GM21576 (cell line): ENCODE results near the gene EIF4G1.
"Not testable (repeated sequence)": the region's sequence is repeated elsewhere in the genome, so short reads cannot be mapped to it uniquely, and the experiment has no call there.

Source experiments
- ATAC-seq: cut with Tn5 transposase; IDR thresholded peaks from one replicate; pipeline ENCODE4 v1.9.1; 2021; ENCODE audit warnings: mild to moderate bottlenecking, moderate library complexity; ENCODE audit not compliant: unreplicated experiment

Gene EIF4G1

DNA sequence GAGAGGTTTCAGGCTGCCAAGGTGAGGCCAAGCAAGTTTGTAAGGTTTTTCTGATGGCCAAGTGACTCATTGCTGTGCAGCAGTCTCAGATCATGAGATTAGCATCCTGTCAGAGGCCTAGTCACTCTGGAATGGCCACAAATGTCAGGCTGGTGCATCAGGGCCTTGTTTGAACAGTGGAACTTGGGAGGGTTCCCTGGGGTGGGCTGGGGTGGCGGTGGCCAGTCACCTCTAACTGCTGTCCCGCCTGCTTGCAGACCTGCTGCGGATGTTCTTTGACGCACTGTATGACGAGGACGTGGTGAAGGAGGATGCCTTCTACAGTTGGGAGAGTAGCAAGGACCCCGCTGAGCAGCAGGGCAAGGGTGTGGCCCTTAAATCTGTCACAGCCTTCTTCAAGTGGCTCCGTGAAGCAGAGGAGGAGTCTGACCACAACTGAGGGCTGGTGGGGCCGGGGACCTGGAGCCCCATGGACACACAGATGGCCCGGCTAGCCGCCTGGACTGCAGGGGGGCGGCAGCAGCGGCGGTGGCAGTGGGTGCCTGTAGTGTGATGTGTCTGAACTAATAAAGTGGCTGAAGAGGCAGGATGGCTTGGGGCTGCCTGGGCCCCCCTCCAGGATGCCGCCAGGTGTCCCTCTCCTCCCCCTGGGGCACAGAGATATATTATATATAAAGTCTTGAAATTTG lies 20.2 kb downstream of the EIF4G1 start:
- ATAC-seq: no peak

- peak; percentile 4 for ATAC-seq
Measured at GRCh38 chr3:184335291-184335660, 20.9 kb downstream of the EIF4G1 start.

GRCh38 chr3:184335661-184336546 lies 21.5 kb downstream of the EIF4G1 start:
- ATAC-seq: peak; percentile 73

DNA sequence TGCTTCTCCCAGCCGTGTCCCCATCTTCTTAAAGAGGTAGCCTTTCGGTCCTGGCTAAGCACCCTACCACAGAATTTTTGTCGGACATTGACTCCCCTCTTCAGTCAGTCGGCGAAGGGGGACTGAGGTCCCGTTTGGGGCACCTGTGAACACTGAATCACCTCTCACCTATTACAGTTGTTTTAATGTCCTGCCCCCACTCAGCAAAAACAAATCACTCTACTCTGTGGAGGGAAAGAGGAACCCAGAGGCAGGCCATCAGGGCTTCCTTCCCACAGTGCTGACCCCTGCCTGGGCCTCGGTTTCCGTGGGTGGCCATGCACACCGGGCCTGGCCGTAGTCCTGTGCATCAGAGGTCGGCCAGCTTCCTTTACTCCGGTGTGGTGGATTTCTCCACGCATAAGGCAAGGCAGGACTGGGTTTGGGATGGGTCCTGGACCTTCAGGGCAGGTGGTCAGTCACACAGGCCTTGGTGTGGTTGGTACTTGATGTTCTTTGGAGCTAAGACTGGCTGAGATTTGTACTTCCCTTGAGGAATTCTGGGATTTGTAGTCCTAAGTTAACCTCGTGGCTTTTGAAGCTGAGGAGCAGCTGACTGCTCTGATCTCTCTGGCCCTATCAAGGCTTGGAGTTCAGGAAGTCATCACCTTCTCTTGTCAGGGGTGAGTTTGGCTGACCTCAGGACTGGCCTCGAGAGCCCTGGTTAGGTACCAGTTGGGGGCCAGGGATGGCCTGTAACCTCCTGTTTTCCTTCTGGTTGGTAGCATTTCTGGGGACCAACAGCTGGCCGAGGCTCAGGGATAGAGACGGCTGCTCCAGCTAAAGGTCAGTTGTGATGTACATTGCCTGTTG lies 22.4 kb downstream of the EIF4G1 start:
- no peak for ATAC-seq

- no peak for ATAC-seq
Measured at GRCh38 chr3:184337399-184337714, 23.0 kb downstream of the EIF4G1 start, which contains the start of gene FAM131A. FAM131A (plus strand) TSS chr3:184337600; CDS start chr3:184337631, 31 bp downstream.

- no peak for ATAC-seq
Measured at GRCh38 chr3:184337981-184338380, 23.6 kb downstream of the EIF4G1 start.

- ATAC-seq: no peak
Measured at GRCh38 chr3:184338511-184338945, 24.1 kb downstream of the EIF4G1 start.

DNA sequence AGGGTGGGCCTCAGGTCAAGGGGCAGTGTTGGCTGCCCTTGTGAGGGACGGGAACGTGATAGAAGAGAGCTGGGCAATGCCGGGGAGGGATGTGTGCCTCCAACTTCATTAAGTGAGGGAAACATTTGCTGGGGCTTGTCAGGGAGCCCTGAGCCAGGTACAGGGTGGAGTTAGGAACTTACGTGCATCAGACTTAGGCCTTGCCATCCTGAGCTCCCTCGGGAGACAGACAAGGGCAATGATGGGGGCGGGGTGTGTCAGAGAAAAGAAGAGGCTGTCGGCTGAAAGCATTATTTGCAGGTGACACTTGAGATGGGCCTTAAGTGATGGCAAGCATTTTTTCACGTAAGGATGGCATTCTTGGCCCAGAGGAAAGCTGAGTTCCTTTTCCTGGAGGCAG lies 24.6 kb downstream of the EIF4G1 start:
- ATAC-seq: no peak

DNA sequence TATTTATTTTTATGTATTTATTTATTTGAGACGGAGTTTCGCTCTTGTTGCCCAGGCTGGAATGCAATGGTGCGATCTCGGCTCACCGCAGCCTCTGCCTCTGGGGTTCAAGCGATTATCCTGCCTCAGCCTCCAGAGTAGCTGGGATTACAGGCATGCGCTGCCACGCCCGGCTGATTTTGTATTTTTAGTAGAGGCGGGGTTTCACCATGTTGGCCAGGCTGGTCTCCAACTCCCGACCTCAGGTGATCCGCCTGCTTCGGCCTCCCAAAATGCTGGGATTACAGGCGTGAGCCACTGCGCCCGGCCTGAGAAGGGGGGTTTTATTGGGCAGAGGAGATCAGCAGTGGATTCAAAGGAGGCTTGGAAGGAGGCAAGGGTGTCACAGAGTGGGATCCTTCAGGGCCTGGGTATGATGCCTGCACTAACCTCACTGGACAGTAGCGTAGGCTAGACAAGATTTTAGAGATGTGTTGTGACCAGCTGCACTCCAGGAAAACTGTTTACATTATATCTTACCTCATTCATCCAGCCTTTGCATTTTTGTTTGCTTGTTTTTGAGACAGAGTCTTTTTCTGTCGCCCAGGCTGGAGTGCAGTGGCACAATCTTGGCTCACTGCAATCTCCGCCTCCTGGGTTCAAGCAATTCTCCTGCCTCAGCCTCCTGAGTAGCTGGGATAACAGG lies 25.2 kb downstream of the EIF4G1 start:
- not testable (repeated sequence) for ATAC-seq

DNA sequence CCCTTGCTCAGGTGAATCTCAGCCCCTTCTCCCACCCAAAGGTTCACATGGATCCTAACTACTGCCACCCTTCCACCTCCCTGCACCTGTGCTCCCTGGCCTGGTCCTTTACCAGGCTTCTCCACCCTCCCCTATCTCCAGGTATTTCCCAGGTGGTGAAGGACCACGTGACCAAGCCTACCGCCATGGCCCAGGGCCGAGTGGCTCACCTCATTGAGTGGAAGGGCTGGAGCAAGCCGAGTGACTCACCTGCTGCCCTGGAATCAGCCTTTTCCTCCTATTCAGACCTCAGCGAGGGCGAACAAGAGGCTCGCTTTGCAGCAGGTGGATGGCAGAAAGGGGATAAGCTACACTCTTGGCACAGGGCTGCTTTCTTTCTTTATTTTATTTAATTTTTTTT lies 27.5 kb downstream of the EIF4G1 start:
- no peak for ATAC-seq

GRCh38 chr3:184343200-184343876 lies 28.9 kb downstream of the EIF4G1 start:
- ATAC-seq: no peak

DNA sequence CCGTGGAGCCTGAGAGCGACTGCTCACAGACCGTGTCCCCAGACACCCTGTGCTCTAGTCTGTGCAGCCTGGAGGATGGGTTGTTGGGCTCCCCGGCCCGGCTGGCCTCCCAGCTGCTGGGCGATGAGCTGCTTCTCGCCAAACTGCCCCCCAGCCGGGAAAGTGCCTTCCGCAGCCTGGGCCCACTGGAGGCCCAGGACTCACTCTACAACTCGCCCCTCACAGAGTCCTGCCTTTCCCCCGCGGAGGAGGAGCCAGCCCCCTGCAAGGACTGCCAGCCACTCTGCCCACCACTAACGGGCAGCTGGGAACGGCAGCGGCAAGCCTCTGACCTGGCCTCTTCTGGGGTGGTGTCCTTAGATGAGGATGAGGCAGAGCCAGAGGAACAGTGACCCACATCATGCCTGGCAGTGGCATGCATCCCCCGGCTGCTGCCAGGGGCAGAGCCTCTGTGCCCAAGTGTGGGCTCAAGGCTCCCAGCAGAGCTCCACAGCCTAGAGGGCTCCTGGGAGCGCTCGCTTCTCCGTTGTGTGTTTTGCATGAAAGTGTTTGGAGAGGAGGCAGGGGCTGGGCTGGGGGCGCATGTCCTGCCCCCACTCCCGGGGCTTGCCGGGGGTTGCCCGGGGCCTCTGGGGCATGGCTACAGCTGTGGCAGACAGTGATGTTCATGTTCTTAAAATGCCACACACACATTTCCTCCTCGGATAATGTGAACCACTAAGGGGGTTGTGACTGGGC lies 30.3 kb downstream of the EIF4G1 start:
- no peak for ATAC-seq

DNA sequence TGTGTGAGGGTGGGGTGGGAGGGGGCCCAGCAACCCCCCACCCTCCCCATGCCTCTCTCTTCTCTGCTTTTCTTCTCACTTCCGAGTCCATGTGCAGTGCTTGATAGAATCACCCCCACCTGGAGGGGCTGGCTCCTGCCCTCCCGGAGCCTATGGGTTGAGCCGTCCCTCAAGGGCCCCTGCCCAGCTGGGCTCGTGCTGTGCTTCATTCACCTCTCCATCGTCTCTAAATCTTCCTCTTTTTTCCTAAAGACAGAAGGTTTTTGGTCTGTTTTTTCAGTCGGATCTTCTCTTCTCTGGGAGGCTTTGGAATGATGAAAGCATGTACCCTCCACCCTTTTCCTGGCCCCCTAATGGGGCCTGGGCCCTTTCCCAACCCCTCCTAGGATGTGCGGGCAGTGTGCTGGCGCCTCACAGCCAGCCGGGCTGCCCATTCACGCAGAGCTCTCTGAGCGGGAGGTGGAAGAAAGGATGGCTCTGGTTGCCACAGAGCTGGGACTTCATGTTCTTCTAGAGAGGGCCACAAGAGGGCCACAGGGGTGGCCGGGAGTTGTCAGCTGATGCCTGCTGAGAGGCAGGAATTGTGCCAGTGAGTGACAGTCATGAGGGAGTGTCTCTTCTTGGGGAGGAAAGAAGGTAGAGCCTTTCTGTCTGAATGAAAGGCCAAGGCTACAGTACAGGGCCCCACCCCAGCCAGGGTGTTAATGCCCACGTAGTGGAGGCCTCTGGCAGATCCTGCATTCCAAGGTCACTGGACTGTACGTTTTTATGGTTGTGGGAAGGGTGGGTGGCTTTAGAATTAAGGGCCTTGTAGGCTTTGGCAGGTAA lies 31.1 kb downstream of the EIF4G1 start:
- ATAC-seq: no peak

GRCh38 chr3:184346480-184347190 lies 32.2 kb downstream of the EIF4G1 start:
- ATAC-seq: no peak

GRCh38 chr3:184347321-184348056 lies 33.1 kb downstream of the EIF4G1 start:
- no peak for ATAC-seq

GRCh38 chr3:184348057-184348382 lies 33.6 kb downstream of the EIF4G1 start:
- ATAC-seq: no peak
